Measurements from ENCODE around the gene TRABD2B. TPM values are rescaled to one million over a fixed set of nuclear protein-coding genes. Genes with fewer than 3 reads are reported as not detected.

TRABD2B gene
- total and polyA plus RNA-seq, 2 donors = 0.09 to 0.75 TPM

GRCh38 chr1:48033495-48034045 is 36.4 kb upstream of the TRABD2B start:
- Histone ChIP-seq H3K9me3 (ENCODE audit: control insufficient read depth in 2 of 2, insufficient read depth in 1 of 2, low read length in 1 of 2) (no peaks in the 10 kb centered on the region), H3K4me1 (ENCODE audit: control insufficient read depth in 2 of 2, insufficient read depth in 2 of 2, low read length in 2 of 2) (no peaks in the 10 kb centered on the region), H3K27me3 (ENCODE audit: control insufficient read depth in 2 of 2, insufficient read depth in 1 of 2, low read length in 1 of 2) (no peaks in the 10 kb centered on the region), H3K4me3 (ENCODE audit: low read length in 2 of 2) (no peak overlapping the region), H3K27ac (ENCODE audit: low read depth in 1 of 2, low read length in 1 of 2) (no peak overlapping the region), H3K36me3 (ENCODE audit: control insufficient read depth in 2 of 2, insufficient read depth in 2 of 2, low read length in 1 of 2) (no peaks in the 10 kb centered on the region)
- DNase-seq (ENCODE audit: low read depth in 6 of 9, low spot score in 9 of 9) = no peak
- WGBS = 97% methylated on average over 10 of the region's 10 CpGs

GRCh38 chr1:48031676-48032075 is 34.5 kb upstream of the TRABD2B start:
- DNase-seq (ENCODE audit: low read depth in 6 of 9, low spot score in 9 of 9) = no peak
- Histone ChIP-seq H3K27me3 (ENCODE audit: control insufficient read depth in 2 of 2, insufficient read depth in 1 of 2, low read length in 1 of 2) (no peaks in the 10 kb centered on the region), H3K9me3 (ENCODE audit: control insufficient read depth in 2 of 2, insufficient read depth in 1 of 2, low read length in 1 of 2) (no peaks in the 10 kb centered on the region), H3K36me3 (ENCODE audit: control insufficient read depth in 2 of 2, insufficient read depth in 2 of 2, low read length in 1 of 2) (no peaks in the 10 kb centered on the region), H3K4me3 (ENCODE audit: low read length in 2 of 2) (no peak overlapping the region), H3K4me1 (ENCODE audit: control insufficient read depth in 2 of 2, insufficient read depth in 2 of 2, low read length in 2 of 2) (no peaks in the 10 kb centered on the region), H3K27ac (ENCODE audit: low read depth in 1 of 2, low read length in 1 of 2) (no peak overlapping the region)
- 86% methylated on average over 3 of the region's 3 CpGs for WGBS

- DNase-seq (ENCODE audit: low read depth in 6 of 9, low spot score in 9 of 9) = no peak
- Histone ChIP-seq H3K27me3 (ENCODE audit: control insufficient read depth in 2 of 2, insufficient read depth in 1 of 2, low read length in 1 of 2) (no peaks in the 10 kb centered on the region), H3K9me3 (ENCODE audit: control insufficient read depth in 2 of 2, insufficient read depth in 1 of 2, low read length in 1 of 2) (no peaks in the 10 kb centered on the region), H3K4me3 (ENCODE audit: low read length in 2 of 2) (no peak overlapping the region), H3K4me1 (ENCODE audit: control insufficient read depth in 2 of 2, insufficient read depth in 2 of 2, low read length in 2 of 2) (no peaks in the 10 kb centered on the region), H3K36me3 (ENCODE audit: control insufficient read depth in 2 of 2, insufficient read depth in 2 of 2, low read length in 1 of 2) (no peaks in the 10 kb centered on the region), H3K27ac (ENCODE audit: low read depth in 1 of 2, low read length in 1 of 2) (no peak overlapping the region)
- WGBS = 91% methylated on average over 4 of the region's 4 CpGs
Observed at GRCh38 chr1:48030696-48031365, 33.6 kb upstream of the TRABD2B start.

- Histone ChIP-seq H3K4me3 (ENCODE audit: low read length in 2 of 2) (no peak overlapping the region), H3K27me3 (ENCODE audit: control insufficient read depth in 2 of 2, insufficient read depth in 1 of 2, low read length in 1 of 2) (no peaks in the 10 kb centered on the region), H3K36me3 (ENCODE audit: control insufficient read depth in 2 of 2, insufficient read depth in 2 of 2, low read length in 1 of 2) (no peaks in the 10 kb centered on the region), H3K27ac (ENCODE audit: low read depth in 1 of 2, low read length in 1 of 2) (no peak overlapping the region), H3K9me3 (ENCODE audit: control insufficient read depth in 2 of 2, insufficient read depth in 1 of 2, low read length in 1 of 2) (no peaks in the 10 kb centered on the region), H3K4me1 (ENCODE audit: control insufficient read depth in 2 of 2, insufficient read depth in 2 of 2, low read length in 2 of 2) (no peaks in the 10 kb centered on the region)
- no peak for DNase-seq (ENCODE audit: low read depth in 6 of 9, low spot score in 9 of 9)
- 95% methylated on average over 4 of the region's 4 CpGs for WGBS
Observed at GRCh38 chr1:48030211-48030610, 33.0 kb upstream of the TRABD2B start.

- no peak for DNase-seq (ENCODE audit: low read depth in 6 of 9, low spot score in 9 of 9)
- 92% methylated on average over 12 of the region's 12 CpGs for WGBS
- Histone ChIP-seq H3K4me3 (ENCODE audit: low read length in 2 of 2) (no peak overlapping the region), H3K9me3 (ENCODE audit: control insufficient read depth in 2 of 2, insufficient read depth in 1 of 2, low read length in 1 of 2) (no peaks in the 10 kb centered on the region), H3K36me3 (ENCODE audit: control insufficient read depth in 2 of 2, insufficient read depth in 2 of 2, low read length in 1 of 2) (no peaks in the 10 kb centered on the region), H3K4me1 (ENCODE audit: control insufficient read depth in 2 of 2, insufficient read depth in 2 of 2, low read length in 2 of 2) (no peaks in the 10 kb centered on the region), H3K27me3 (ENCODE audit: control insufficient read depth in 2 of 2, insufficient read depth in 1 of 2, low read length in 1 of 2) (no peaks in the 10 kb centered on the region), H3K27ac (ENCODE audit: low read depth in 1 of 2, low read length in 1 of 2) (peak overlapping the region in 1 of 2 donors; percentile 8)
Observed at GRCh38 chr1:48028218-48029069, 31.3 kb upstream of the TRABD2B start.

- no peak for DNase-seq (ENCODE audit: low read depth in 6 of 9, low spot score in 9 of 9)
- Histone ChIP-seq H3K27ac (ENCODE audit: low read depth in 1 of 2, low read length in 1 of 2) (no peak overlapping the region), H3K9me3 (ENCODE audit: control insufficient read depth in 2 of 2, insufficient read depth in 1 of 2, low read length in 1 of 2) (no peaks in the 10 kb centered on the region), H3K4me1 (ENCODE audit: control insufficient read depth in 2 of 2, insufficient read depth in 2 of 2, low read length in 2 of 2) (no peaks in the 10 kb centered on the region), H3K4me3 (ENCODE audit: low read length in 2 of 2) (no peak overlapping the region), H3K27me3 (ENCODE audit: control insufficient read depth in 2 of 2, insufficient read depth in 1 of 2, low read length in 1 of 2) (no peaks in the 10 kb centered on the region), H3K36me3 (ENCODE audit: control insufficient read depth in 2 of 2, insufficient read depth in 2 of 2, low read length in 1 of 2) (no peaks in the 10 kb centered on the region)
- WGBS = 97% methylated on average over 2 of the region's 2 CpGs
Observed at GRCh38 chr1:48027533-48027835, 30.3 kb upstream of the TRABD2B start.

- H3K27ac ChIP-seq (ENCODE audit: low read depth in 1 of 2, low read length in 1 of 2) = no peak overlapping the region
- DNase-seq (ENCODE audit: low read depth in 6 of 9, low spot score in 9 of 9) = no peak
- 94% methylated on average over 9 of the region's 9 CpGs for WGBS
- H3K36me3 ChIP-seq (ENCODE audit: control insufficient read depth in 2 of 2, insufficient read depth in 2 of 2, low read length in 1 of 2) = no peaks in the 10 kb centered on the region
- H3K4me3 ChIP-seq (ENCODE audit: low read length in 2 of 2) = no peak overlapping the region
- no peaks in the 10 kb centered on the region for H3K9me3 ChIP-seq (ENCODE audit: control insufficient read depth in 2 of 2, insufficient read depth in 1 of 2, low read length in 1 of 2)
- H3K27me3 ChIP-seq (ENCODE audit: control insufficient read depth in 2 of 2, insufficient read depth in 1 of 2, low read length in 1 of 2) = no peaks in the 10 kb centered on the region
- H3K4me1 ChIP-seq (ENCODE audit: control insufficient read depth in 2 of 2, insufficient read depth in 2 of 2, low read length in 2 of 2) = no peaks in the 10 kb centered on the region
Observed at GRCh38 chr1:48026701-48027532, 29.7 kb upstream of the TRABD2B start.

- no peaks in the 10 kb centered on the region for H3K27me3 ChIP-seq (ENCODE audit: control insufficient read depth in 2 of 2, insufficient read depth in 1 of 2, low read length in 1 of 2)
- H3K4me3 ChIP-seq (ENCODE audit: low read length in 2 of 2) = no peak overlapping the region
- H3K36me3 ChIP-seq (ENCODE audit: control insufficient read depth in 2 of 2, insufficient read depth in 2 of 2, low read length in 1 of 2) = no peaks in the 10 kb centered on the region
- no peaks in the 10 kb centered on the region for H3K9me3 ChIP-seq (ENCODE audit: control insufficient read depth in 2 of 2, insufficient read depth in 1 of 2, low read length in 1 of 2)
- H3K4me1 ChIP-seq (ENCODE audit: control insufficient read depth in 2 of 2, insufficient read depth in 2 of 2, low read length in 2 of 2) = no peaks in the 10 kb centered on the region
- no peak overlapping the region for H3K27ac ChIP-seq (ENCODE audit: low read depth in 1 of 2, low read length in 1 of 2)
- DNase-seq (ENCODE audit: low read depth in 6 of 9, low spot score in 9 of 9) = no peak
- 84% methylated on average over 2 of the region's 2 CpGs for WGBS
Observed at GRCh38 chr1:48026275-48026674, 29.1 kb upstream of the TRABD2B start.

- Histone ChIP-seq H3K27me3 (ENCODE audit: control insufficient read depth in 2 of 2, insufficient read depth in 1 of 2, low read length in 1 of 2) (no peaks in the 10 kb centered on the region), H3K9me3 (ENCODE audit: control insufficient read depth in 2 of 2, insufficient read depth in 1 of 2, low read length in 1 of 2) (no peaks in the 10 kb centered on the region), H3K4me3 (ENCODE audit: low read length in 2 of 2) (no peak overlapping the region), H3K4me1 (ENCODE audit: control insufficient read depth in 2 of 2, insufficient read depth in 2 of 2, low read length in 2 of 2) (no peaks in the 10 kb centered on the region), H3K36me3 (ENCODE audit: control insufficient read depth in 2 of 2, insufficient read depth in 2 of 2, low read length in 1 of 2) (no peaks in the 10 kb centered on the region), H3K27ac (ENCODE audit: low read depth in 1 of 2, low read length in 1 of 2) (no peak overlapping the region)
- no peak for DNase-seq (ENCODE audit: low read depth in 6 of 9, low spot score in 9 of 9)
Observed at GRCh38 chr1:48025076-48025475, 27.9 kb upstream of the TRABD2B start.
